Stimulated activated CD4-positive, alpha-beta T cell treated with anti-CD3 and anti-CD28 coated beads, Interleukin-4, amount 100 ng/mL, for 24 hours (primary cell): ENCODE measurements around the gene ASB15.
"Not testable (repeated sequence)": the region's sequence is repeated elsewhere in the genome, so short reads cannot be mapped to it uniquely, and the experiment has no call there.

Experiments used
- DNase-seq: peaks from one replicate; pipeline ENCODE4 v3.0.0-alpha.2; 2020

The ASB15 gene

GRCh38 chr7:123601530-123601929 is at the start of gene ASB15:
Gene ASB15 (plus strand): TSS chr7:123601821. CDS start chr7:123614503, 12,682 bp downstream.
- no peak for DNase-seq

GRCh38 chr7:123552134-123552533 is 49.5 kb upstream of the ASB15 start:
- DNase-seq = not testable (repeated sequence)

- no peak for DNase-seq
Observed at GRCh38 chr7:123552641-123553040, 49.0 kb upstream of the ASB15 start.

- no peak for DNase-seq
Observed at GRCh38 chr7:123553159-123553558, 48.5 kb upstream of the ASB15 start.

- DNase-seq = no peak
Observed at GRCh38 chr7:123555484-123555883, 46.1 kb upstream of the ASB15 start.

- no peak for DNase-seq
Observed at GRCh38 chr7:123557016-123557397, 44.6 kb upstream of the ASB15 start.

- DNase-seq = peak; percentile 99
Observed at GRCh38 chr7:123557398-123558288, 44.0 kb upstream of the ASB15 start, which contains the start of gene NDUFA5. Gene NDUFA5 (minus strand): TSS chr7:123557818. CDS start chr7:123557795, 23 bp downstream.

- no peak for DNase-seq
Observed at GRCh38 chr7:123558289-123558874, 43.2 kb upstream of the ASB15 start.

- no peak for DNase-seq
Observed at GRCh38 chr7:123562121-123562520, 39.5 kb upstream of the ASB15 start.

GRCh38 chr7:123569352-123570010 is 32.1 kb upstream of the ASB15 start:
- DNase-seq = no peak

- no peak for DNase-seq
Observed at GRCh38 chr7:123570390-123571182, 31.0 kb upstream of the ASB15 start.

- DNase-seq = no peak
Observed at GRCh38 chr7:123571187-123571586, 30.4 kb upstream of the ASB15 start.

GRCh38 chr7:123571684-123572083 is 29.9 kb upstream of the ASB15 start:
- no peak for DNase-seq

GRCh38 chr7:123573341-123573740 is 28.3 kb upstream of the ASB15 start:
- no peak for DNase-seq

- no peak for DNase-seq
Observed at GRCh38 chr7:123573896-123574467, 27.6 kb upstream of the ASB15 start.

GRCh38 chr7:123579416-123579815 is 22.2 kb upstream of the ASB15 start:
- no peak for DNase-seq

GRCh38 chr7:123580406-123581161 is 21.0 kb upstream of the ASB15 start:
- no peak for DNase-seq

- DNase-seq = no peak
Observed at GRCh38 chr7:123581162-123581459, 20.5 kb upstream of the ASB15 start.

GRCh38 chr7:123583821-123584220 is 17.8 kb upstream of the ASB15 start:
- no peak for DNase-seq

GRCh38 chr7:123588376-123588775 is 13.2 kb upstream of the ASB15 start:
- no peak for DNase-seq

- DNase-seq = no peak
Observed at GRCh38 chr7:123594813-123595241, 6.8 kb upstream of the ASB15 start.

- no peak for DNase-seq
Observed at GRCh38 chr7:123598657-123599056, 3.0 kb upstream of the ASB15 start.
